ENCODE measurements around the gene CRISPLD2. TPM values are rescaled to one million over a fixed set of nuclear protein-coding genes. Genes with fewer than 3 reads are reported as not detected.

Gene CRISPLD2
- total RNA-seq, 1 donor from 2014 or later: 34.9 TPM

DNA sequence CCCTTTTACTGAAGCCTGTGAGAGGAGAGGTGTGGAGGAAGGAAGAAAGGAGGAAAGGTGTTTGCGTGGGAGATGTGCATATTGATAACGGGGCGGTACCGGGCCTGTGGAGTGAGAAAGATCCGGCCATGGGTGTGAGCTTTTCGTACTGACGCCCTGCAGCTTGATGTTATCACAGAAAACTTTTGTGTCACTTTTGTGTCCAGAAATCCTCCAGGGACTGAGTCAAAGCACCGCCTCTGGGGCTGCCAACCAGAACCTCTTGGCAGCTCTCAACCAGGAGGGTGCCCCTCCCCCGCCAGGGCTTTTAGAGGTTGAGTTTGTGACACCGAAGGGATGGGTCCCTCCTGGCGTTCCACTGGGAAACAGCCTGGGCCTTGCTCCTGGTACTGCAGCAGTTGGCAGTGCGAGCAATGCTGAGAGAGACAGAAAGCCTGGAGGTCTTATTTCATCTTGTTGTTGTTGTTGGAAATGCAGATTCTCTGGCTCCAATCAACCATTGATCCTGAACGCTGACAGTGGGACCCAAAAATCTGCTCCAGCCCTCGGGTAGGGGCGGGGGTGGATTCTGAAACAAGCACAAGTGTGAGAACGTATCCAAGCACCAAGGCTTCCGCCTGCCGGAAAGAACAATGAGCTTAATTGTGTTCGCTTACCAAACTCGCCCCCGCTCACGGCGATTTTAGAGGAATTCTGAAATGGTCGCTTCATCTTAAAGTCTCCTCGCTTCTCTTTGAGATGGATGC lies 65.0 kb downstream of the CRISPLD2 start:
- intact Hi-C loops (cut with DNase I): no loop called here
- no peak for ATAC-seq

GRCh38 chr16:84885342-84885910 lies 65.6 kb downstream of the CRISPLD2 start:
- intact Hi-C loops (cut with DNase I): no loop called here
- Histone ChIP-seq H3K9me3 (no peaks in the 10 kb centered on the region), H3K36me3 (peaks cover 48% of the 10 kb centered on the region), H3K4me1 (no peaks in the 10 kb centered on the region), H3K4me3 (no peak overlapping the region), H3K27ac (no peak overlapping the region), H3K27me3 (ENCODE audit: low read depth) (no peaks in the 10 kb centered on the region)
- ATAC-seq (no peak), DNase-seq (no peak)
- TF ChIP-seq, protein P1, sequence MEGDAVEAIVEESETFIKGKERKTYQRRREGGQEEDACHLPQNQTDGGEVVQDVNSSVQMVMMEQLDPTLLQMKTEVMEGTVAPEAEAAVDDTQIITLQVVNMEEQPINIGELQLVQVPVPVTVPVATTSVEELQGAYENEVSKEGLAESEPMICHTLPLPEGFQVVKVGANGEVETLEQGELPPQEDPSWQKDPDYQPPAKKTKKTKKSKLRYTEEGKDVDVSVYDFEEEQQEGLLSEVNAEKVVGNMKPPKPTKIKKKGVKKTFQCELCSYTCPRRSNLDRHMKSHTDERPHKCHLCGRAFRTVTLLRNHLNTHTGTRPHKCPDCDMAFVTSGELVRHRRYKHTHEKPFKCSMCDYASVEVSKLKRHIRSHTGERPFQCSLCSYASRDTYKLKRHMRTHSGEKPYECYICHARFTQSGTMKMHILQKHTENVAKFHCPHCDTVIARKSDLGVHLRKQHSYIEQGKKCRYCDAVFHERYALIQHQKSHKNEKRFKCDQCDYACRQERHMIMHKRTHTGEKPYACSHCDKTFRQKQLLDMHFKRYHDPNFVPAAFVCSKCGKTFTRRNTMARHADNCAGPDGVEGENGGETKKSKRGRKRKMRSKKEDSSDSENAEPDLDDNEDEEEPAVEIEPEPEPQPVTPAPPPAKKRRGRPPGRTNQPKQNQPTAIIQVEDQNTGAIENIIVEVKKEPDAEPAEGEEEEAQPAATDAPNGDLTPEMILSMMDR (IDR thresholded peaks at IDR 0.05): no peak

More for the DNA sequence above, 65.0 kb downstream of the CRISPLD2 start:
- Histone ChIP-seq H3K9me3 (no peaks in the 10 kb centered on the region), H3K4me1 (no peaks in the 10 kb centered on the region), H3K36me3 (peaks cover 46% of the 10 kb centered on the region), H3K27ac (no peak overlapping the region), H3K27me3 (ENCODE audit: low read depth) (no peaks in the 10 kb centered on the region), H3K4me3 (no peak overlapping the region)
- no peak for DNase-seq
- TF ChIP-seq, protein P1 (IDR thresholded peaks at IDR 0.05): no peak

GRCh38 chr16:84886497-84887090 lies 66.8 kb downstream of the CRISPLD2 start:
- H3K4me3 ChIP-seq: no peak overlapping the region
- peaks cover 47% of the 10 kb centered on the region for H3K36me3 ChIP-seq
- no peak for ATAC-seq
- no peaks in the 10 kb centered on the region for H3K9me3 ChIP-seq
- TF ChIP-seq, protein P1 (IDR thresholded peaks at IDR 0.05): no peak
- H3K27ac ChIP-seq: no peak overlapping the region
- intact Hi-C loops (cut with DNase I): no loop called here
- H3K4me1 ChIP-seq: no peaks in the 10 kb centered on the region
- no peaks in the 10 kb centered on the region for H3K27me3 ChIP-seq (ENCODE audit: low read depth)
- no peak for DNase-seq

- no peak for DNase-seq
- H3K9me3 ChIP-seq: no peaks in the 10 kb centered on the region
- H3K4me3 ChIP-seq: no peak overlapping the region
- H3K27ac ChIP-seq: no peak overlapping the region
- peaks cover 47% of the 10 kb centered on the region for H3K36me3 ChIP-seq
- H3K27me3 ChIP-seq (ENCODE audit: low read depth): no peaks in the 10 kb centered on the region
- no peak for ATAC-seq
- intact Hi-C loops (cut with DNase I): no loop called here
- TF ChIP-seq, protein P1 (IDR thresholded peaks at IDR 0.05): no peak
- no peaks in the 10 kb centered on the region for H3K4me1 ChIP-seq
These were observed 67.4 kb downstream of the CRISPLD2 start for GRCh38 chr16:84887207-84887606.

- Histone ChIP-seq H3K4me3 (no peak overlapping the region), H3K36me3 (peaks cover 37% of the 10 kb centered on the region), H3K27ac (no peak overlapping the region), H3K27me3 (ENCODE audit: low read depth) (no peaks in the 10 kb centered on the region), H3K4me1 (no peaks in the 10 kb centered on the region), H3K9me3 (no peaks in the 10 kb centered on the region)
- DNase-seq (no peak), ATAC-seq (no peak)
- TF ChIP-seq, protein P1 (IDR thresholded peaks at IDR 0.05): no peak
- intact Hi-C loops (cut with DNase I): no loop called here
These were observed 68.7 kb downstream of the CRISPLD2 start for GRCh38 chr16:84888450-84888849.
